VCaP (cell line): Measurements from ENCODE around the gene LIMA1.
"Not testable (repeated sequence)": the region's sequence is repeated elsewhere in the genome, so short reads cannot be mapped to it uniquely, and the experiment has no call there.

Source experiments
- H3K27ac ChIP-seq: fragments of 450-650 bp; 2 replicates; pipeline ENCODE4 v1.5.1; 2017
- TF ChIP-seq, protein P1 (sequence below): fragments of 450-650 bp; conservative IDR thresholded peaks from 2 replicates; pipeline ENCODE4 v1.5.1; 2017; ENCODE audit warnings: mild to moderate bottlenecking, moderate library complexity

LIMA1 gene

GRCh38 chr12:50160643-50161042, 122.7 kb downstream of the LIMA1 start:
- TF ChIP-seq, protein P1, sequence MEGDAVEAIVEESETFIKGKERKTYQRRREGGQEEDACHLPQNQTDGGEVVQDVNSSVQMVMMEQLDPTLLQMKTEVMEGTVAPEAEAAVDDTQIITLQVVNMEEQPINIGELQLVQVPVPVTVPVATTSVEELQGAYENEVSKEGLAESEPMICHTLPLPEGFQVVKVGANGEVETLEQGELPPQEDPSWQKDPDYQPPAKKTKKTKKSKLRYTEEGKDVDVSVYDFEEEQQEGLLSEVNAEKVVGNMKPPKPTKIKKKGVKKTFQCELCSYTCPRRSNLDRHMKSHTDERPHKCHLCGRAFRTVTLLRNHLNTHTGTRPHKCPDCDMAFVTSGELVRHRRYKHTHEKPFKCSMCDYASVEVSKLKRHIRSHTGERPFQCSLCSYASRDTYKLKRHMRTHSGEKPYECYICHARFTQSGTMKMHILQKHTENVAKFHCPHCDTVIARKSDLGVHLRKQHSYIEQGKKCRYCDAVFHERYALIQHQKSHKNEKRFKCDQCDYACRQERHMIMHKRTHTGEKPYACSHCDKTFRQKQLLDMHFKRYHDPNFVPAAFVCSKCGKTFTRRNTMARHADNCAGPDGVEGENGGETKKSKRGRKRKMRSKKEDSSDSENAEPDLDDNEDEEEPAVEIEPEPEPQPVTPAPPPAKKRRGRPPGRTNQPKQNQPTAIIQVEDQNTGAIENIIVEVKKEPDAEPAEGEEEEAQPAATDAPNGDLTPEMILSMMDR, result no peak
- no peak overlapping the region for H3K27ac ChIP-seq

DNA sequence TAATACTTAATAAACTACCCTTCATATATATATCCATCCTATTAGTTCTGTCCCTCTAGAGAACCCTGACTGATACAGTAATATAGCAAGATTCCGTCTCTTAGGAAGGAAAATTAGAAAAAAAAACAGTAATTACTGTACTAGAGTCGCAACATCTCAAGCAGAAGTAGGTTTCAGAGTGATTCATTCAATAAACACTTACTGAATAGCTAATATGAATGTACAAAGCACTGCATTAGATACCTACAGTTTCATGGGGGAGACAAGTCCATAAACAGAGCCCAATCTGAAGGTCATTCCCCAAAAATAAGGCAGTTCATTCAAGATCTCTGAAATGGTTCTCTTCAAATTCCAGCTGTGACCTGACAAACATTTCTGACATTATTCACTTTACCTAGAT, 126.1 kb downstream of the LIMA1 start:
- TF ChIP-seq, protein P1, result no peak
- no peak overlapping the region for H3K27ac ChIP-seq

GRCh38 chr12:50156641-50157040, 126.7 kb downstream of the LIMA1 start:
- no peak overlapping the region for H3K27ac ChIP-seq

GRCh38 chr12:50154947-50155346, 128.4 kb downstream of the LIMA1 start:
- not testable (repeated sequence) for H3K27ac ChIP-seq

More at GRCh38 chr12:50156641-50157040, 126.7 kb downstream of the LIMA1 start:
- TF ChIP-seq, protein P1, result no peak

- TF ChIP-seq, protein P1, result no peak
- H3K27ac ChIP-seq, result no peak overlapping the region
Measured at GRCh38 chr12:50151047-50151687, 132.2 kb downstream of the LIMA1 start.

DNA sequence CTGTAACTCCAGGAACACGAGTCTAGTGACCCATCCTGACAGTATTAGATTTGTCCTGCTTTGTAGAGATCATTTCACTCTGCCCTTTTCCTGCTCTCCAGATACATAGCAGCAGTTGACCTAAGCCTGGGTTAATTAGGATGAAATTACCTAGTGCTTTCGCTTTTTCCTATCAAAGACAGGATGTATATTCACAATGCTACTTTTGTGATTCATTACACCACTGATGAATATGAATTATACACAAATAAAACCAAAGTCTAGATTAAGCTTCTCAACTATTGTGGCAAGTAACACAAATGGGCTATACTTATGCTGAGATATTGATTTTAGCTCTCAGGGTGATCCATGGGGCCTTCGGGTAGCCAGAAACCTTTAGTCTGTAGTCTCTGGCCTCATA, 134.0 kb downstream of the LIMA1 start:
- H3K27ac ChIP-seq, result no peak overlapping the region
- TF ChIP-seq, protein P1, result no peak

DNA sequence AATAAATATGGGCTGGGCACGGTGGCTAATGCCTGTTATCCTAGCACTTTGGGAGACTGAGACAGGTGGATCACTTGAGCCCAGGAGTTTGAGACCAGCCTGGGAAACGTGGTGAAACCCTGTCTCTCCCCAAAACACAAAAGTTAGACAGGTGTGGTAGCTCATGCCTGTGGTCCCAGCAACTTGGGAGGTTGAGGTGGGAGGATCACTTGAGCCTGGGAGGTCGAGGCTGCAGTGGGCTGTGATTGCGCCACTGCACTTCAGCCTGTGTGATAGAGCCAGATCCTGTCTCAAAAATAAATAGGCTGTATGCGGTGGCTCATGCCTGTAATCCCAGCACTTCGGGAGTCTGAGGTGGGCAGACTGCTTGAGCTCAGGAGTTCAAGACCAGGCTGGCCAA, 135.3 kb downstream of the LIMA1 start:
- H3K27ac ChIP-seq, result not testable (repeated sequence)

- no peak overlapping the region for H3K27ac ChIP-seq
- TF ChIP-seq, protein P1, result no peak
Measured at GRCh38 chr12:50147281-50147680, 136.0 kb downstream of the LIMA1 start.

GRCh38 chr12:50145439-50145838, 137.9 kb downstream of the LIMA1 start:
- H3K27ac ChIP-seq, result no peak overlapping the region
- TF ChIP-seq, protein P1, result no peak
